H9 (cell line): ENCODE results near the gene PKD2L1. TPM values are rescaled to one million over a fixed set of nuclear protein-coding genes. Genes with fewer than 3 reads are reported as not detected.

Experiments used
- DNase-seq: peaks from one replicate; pipeline ENCODE4 v3.0.0-alpha.2; 2017
- H2AFZ ChIP-seq: one replicate; pipeline ENCODE4 v1.6.1; 2013; ENCODE audit warnings: mild to moderate bottlenecking, low read length, control low read depth, moderate library complexity
- H2AK5ac ChIP-seq: 2 replicates; pipeline ENCODE4 v1.6.1; 2013; ENCODE audit warnings: low read length, control low read depth, mixed read lengths; ENCODE audit not compliant: insufficient read length
- H2BK120ac ChIP-seq: one replicate; pipeline ENCODE4 v1.6.1; 2013; ENCODE audit warnings: low read depth, mild to moderate bottlenecking, low read length, control low read depth, inconsistent platforms; ENCODE audit not compliant: poor library complexity, severe bottlenecking
- H2BK12ac ChIP-seq: 2 replicates; pipeline ENCODE4 v1.6.1; 2013; ENCODE audit warnings: low read length, control low read depth, mixed read lengths, low read depth; ENCODE audit not compliant: insufficient read length
- H2BK15ac ChIP-seq: 2 replicates; pipeline ENCODE4 v1.6.1; 2013; ENCODE audit warnings: low read depth, low read length, control low read depth
- H2BK20ac ChIP-seq: one replicate; pipeline ENCODE4 v1.6.1; 2013; ENCODE audit warnings: low read depth, mild to moderate bottlenecking, low read length, control low read depth, inconsistent platforms; ENCODE audit not compliant: poor library complexity, severe bottlenecking
- H2BK5ac ChIP-seq: 2 replicates; pipeline ENCODE4 v1.6.1; 2013; ENCODE audit warnings: low read length, control low read depth, mixed read lengths; ENCODE audit not compliant: insufficient read length
- H3K14ac ChIP-seq: 2 replicates; pipeline ENCODE4 v1.6.1; 2013; ENCODE audit warnings: low read length, control low read depth; ENCODE audit not compliant: insufficient read depth
- H3K18ac ChIP-seq: 2 replicates; pipeline ENCODE4 v1.6.1; 2013; ENCODE audit warnings: low read depth, mild to moderate bottlenecking, mixed read lengths, low read length, control low read depth; ENCODE audit not compliant: insufficient read length
- H3K23ac ChIP-seq: 2 replicates; pipeline ENCODE4 v1.6.1; 2013; ENCODE audit warnings: low read length, control low read depth, mixed read lengths, low read depth; ENCODE audit not compliant: insufficient read length
- H3K23me2 ChIP-seq: 2 replicates; pipeline ENCODE4 v1.6.1; 2013; ENCODE audit warnings: low read depth, mild to moderate bottlenecking, mixed read lengths, low read length, control low read depth; ENCODE audit not compliant: insufficient read length, poor library complexity, severe bottlenecking
- H3K27ac ChIP-seq: 2 replicates; pipeline ENCODE4 v1.5.1; 2013; ENCODE audit warnings: low read length, control low read depth, mixed read lengths, low read depth; ENCODE audit not compliant: insufficient read length
- H3K27me3 ChIP-seq: 2 replicates; pipeline ENCODE4 v1.6.1; 2013; ENCODE audit warnings: low read length, control low read depth, inconsistent platforms; ENCODE audit not compliant: insufficient read depth
- H3K4ac ChIP-seq: 2 replicates; pipeline ENCODE4 v1.6.1; 2013; ENCODE audit warnings: low read depth, mild to moderate bottlenecking, control low read depth, inconsistent platforms, low read length, moderate library complexity
- H3K4me1 ChIP-seq: 2 replicates; pipeline ENCODE4 v1.6.1; 2013; ENCODE audit warnings: low read length, control low read depth, inconsistent platforms; ENCODE audit not compliant: insufficient read depth
- H3K4me2 ChIP-seq: 2 replicates; pipeline ENCODE4 v1.6.1; 2013; ENCODE audit warnings: low read length, control low read depth, mixed read lengths; ENCODE audit not compliant: insufficient read length, insufficient read depth
- H3K56ac ChIP-seq: 2 replicates; pipeline ENCODE4 v1.6.1; 2013; ENCODE audit warnings: low read depth, mild to moderate bottlenecking, mixed read lengths, low read length, control low read depth; ENCODE audit not compliant: insufficient read length
- H3K79me1 ChIP-seq: 2 replicates; pipeline ENCODE4 v1.6.1; 2013; ENCODE audit warnings: low read depth, mild to moderate bottlenecking, moderate library complexity, low read length, control low read depth, inconsistent platforms; ENCODE audit not compliant: insufficient read depth, poor library complexity, severe bottlenecking
- H3K79me2 ChIP-seq: 2 replicates; pipeline ENCODE4 v1.6.1; 2013; ENCODE audit warnings: low read length, control low read depth, inconsistent platforms; ENCODE audit not compliant: insufficient read depth
- H3K9ac ChIP-seq: 2 replicates; pipeline ENCODE4 v1.6.1; 2013; ENCODE audit warnings: low read length, control low read depth, mixed read lengths; ENCODE audit not compliant: insufficient read length; ENCODE audit errors: extremely low read depth
- H3K9me3 ChIP-seq: one replicate; pipeline ENCODE4 v1.6.1; 2013; ENCODE audit warnings: low read depth, low read length, inconsistent platforms; ENCODE audit not compliant: control insufficient read depth
- H3T11ph ChIP-seq: one replicate; pipeline ENCODE4 v1.6.1; 2013; ENCODE audit warnings: mild to moderate bottlenecking, low read length, control low read depth, inconsistent platforms
- H4K20me1 ChIP-seq: one replicate; pipeline ENCODE4 v1.6.1; 2013; ENCODE audit not compliant: control insufficient read depth, insufficient read length, insufficient read depth
- H4K5ac ChIP-seq: 2 replicates; pipeline ENCODE4 v1.6.1; 2013; ENCODE audit warnings: low read depth, mild to moderate bottlenecking, mixed read lengths, low read length, control low read depth; ENCODE audit not compliant: insufficient read length
- H4K8ac ChIP-seq: replicated peaks from 2 replicates; pipeline ENCODE4 v1.6.1; 2013; ENCODE audit warnings: low read length, control low read depth, mixed read lengths, low read depth; ENCODE audit not compliant: insufficient read length
- H4K91ac ChIP-seq: 2 replicates; pipeline ENCODE4 v1.6.1; 2013; ENCODE audit warnings: low read depth, mild to moderate bottlenecking, moderate library complexity, mixed read lengths, low read length, control low read depth; ENCODE audit not compliant: insufficient read length
- H3K27ac Mint-ChIP-seq, 3 experiments: 2 replicates in 2 of 3; 3 replicates in 1 of 3; pipeline ENCODE4 v1.8.0; 2020 to 2021; ENCODE audit warnings: mixed read lengths in 3 of 3, mild to moderate bottlenecking in 1 of 3, moderate library complexity in 1 of 3
- H3K27me3 Mint-ChIP-seq: 2 replicates; pipeline ENCODE4 v1.8.0; 2021; ENCODE audit warnings: low read depth, mild to moderate bottlenecking, moderate library complexity, mixed read lengths
- H3K36me3 Mint-ChIP-seq, 3 experiments: 2 replicates in 2 of 3; 3 replicates in 1 of 3; pipeline ENCODE4 v1.8.0; 2020 to 2021; ENCODE audit warnings: low read depth in 3 of 3, mixed read lengths in 3 of 3; ENCODE audit not compliant: insufficient read depth in 1 of 3
- H3K4me1 Mint-ChIP-seq, 2 experiments: 2 replicates each; pipeline ENCODE4 v1.8.0; 2020; ENCODE audit warnings: mixed read lengths in 2 of 2
- H3K4me3 Mint-ChIP-seq, 2 experiments: 2 replicates in 1 of 2; 3 replicates in 1 of 2; pipeline ENCODE4 v1.8.0; 2020 to 2021; ENCODE audit warnings: mild to moderate bottlenecking in 2 of 2, mixed read lengths in 2 of 2, moderate library complexity in 1 of 2
- H3K9me3 Mint-ChIP-seq, 2 experiments: 2 replicates in 1 of 2; 3 replicates in 1 of 2; pipeline ENCODE4 v1.8.0; 2020; ENCODE audit warnings: mild to moderate bottlenecking in 2 of 2, mixed read lengths in 2 of 2, moderate library complexity in 1 of 2
- WGBS: extraction: QIAGEN DNeasy Blood & Tissue Kit; methylation state at CpG from one replicate; pipeline ENCODE4 v1.1.7; 2013; ENCODE audit warnings: missing lambda C conversion rate, low lambda C conversion rate, mixed read lengths; ENCODE audit not compliant: insufficient read length; ENCODE audit errors: extremely low coverage; 5-methylcytosine and 5-hydroxymethylcytosine counted together
- total RNA-seq: library from RNA; stranded (reverse); gene quantifications from 2 replicates; pipeline ENCODE4 v1.2.1, GENCODE V29; 2021
- TF ChIP-seq, protein P1 (sequence below): fragments of 200-600 bp; sonication (generic); conservative IDR thresholded peaks from 3 replicates; pipeline ENCODE4 v1.8.0; 2021; ENCODE audit warnings: antibody characterized with exemption, mild to moderate bottlenecking

The PKD2L1 gene
- total RNA-seq, 1 experiment from 2014 or later = 0.20 TPM

DNA sequence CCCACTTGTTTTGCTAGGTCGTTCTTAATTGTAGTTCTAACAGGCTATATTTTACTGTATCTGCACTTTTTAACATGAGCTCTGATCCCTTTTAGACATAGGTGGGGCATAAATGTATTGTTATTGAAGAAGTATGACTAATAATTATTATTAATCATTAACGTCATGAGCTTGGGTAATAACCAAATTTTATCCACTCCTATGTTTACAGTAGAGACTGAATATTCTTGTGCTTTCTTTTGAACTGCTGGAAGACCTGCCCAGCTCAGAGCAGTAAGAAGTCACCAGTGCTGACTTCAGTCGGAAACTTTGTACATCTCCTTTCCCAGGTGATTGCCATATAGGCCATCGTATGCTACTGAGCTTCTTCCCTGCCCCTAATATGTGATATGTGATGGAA, 18.7 kb downstream of the PKD2L1 start:
- no peaks in the 10 kb centered on the region for H4K20me1 ChIP-seq
- H2BK12ac ChIP-seq = no peak overlapping the region
- H3K27me3 ChIP-seq = no peaks in the 10 kb centered on the region
- no peak overlapping the region for H3K4me2 ChIP-seq
- H3K9ac ChIP-seq = no peak overlapping the region
- no peaks in the 10 kb centered on the region for H3K79me1 ChIP-seq
- no peak overlapping the region for H3T11ph ChIP-seq
- no peak overlapping the region for H3K14ac ChIP-seq
- H3K23ac ChIP-seq = no peak overlapping the region
- no peak overlapping the region for H2BK20ac ChIP-seq
- Mint-ChIP-seq H3K27ac (no peak overlapping the region), H3K4me3 (no peak overlapping the region), H3K27me3 (peaks cover 42% of the 10 kb centered on the region), H3K9me3 (no peaks in the 10 kb centered on the region), H3K36me3 (no peaks in the 10 kb centered on the region), H3K4me1 (peaks cover 2 to 4% of the 10 kb centered on the region in 2 experiments; a peak in 1 of 4 replicates)
- H3K56ac ChIP-seq = no peak overlapping the region
- H4K8ac ChIP-seq = no peak overlapping the region
- H3K79me2 ChIP-seq = no peaks in the 10 kb centered on the region
- no peak overlapping the region for H4K5ac ChIP-seq
- no peaks in the 10 kb centered on the region for H3K4me1 ChIP-seq
- H3K4ac ChIP-seq = no peak overlapping the region
- WGBS = no CpG with 5 or more reads among the region's 4 CpGs
- DNase-seq = no peak
- no peak overlapping the region for H2BK5ac ChIP-seq
- no peak overlapping the region for H2BK120ac ChIP-seq
- no peak overlapping the region for H2AK5ac ChIP-seq
- no peak overlapping the region for H3K18ac ChIP-seq
- TF ChIP-seq, protein P1, sequence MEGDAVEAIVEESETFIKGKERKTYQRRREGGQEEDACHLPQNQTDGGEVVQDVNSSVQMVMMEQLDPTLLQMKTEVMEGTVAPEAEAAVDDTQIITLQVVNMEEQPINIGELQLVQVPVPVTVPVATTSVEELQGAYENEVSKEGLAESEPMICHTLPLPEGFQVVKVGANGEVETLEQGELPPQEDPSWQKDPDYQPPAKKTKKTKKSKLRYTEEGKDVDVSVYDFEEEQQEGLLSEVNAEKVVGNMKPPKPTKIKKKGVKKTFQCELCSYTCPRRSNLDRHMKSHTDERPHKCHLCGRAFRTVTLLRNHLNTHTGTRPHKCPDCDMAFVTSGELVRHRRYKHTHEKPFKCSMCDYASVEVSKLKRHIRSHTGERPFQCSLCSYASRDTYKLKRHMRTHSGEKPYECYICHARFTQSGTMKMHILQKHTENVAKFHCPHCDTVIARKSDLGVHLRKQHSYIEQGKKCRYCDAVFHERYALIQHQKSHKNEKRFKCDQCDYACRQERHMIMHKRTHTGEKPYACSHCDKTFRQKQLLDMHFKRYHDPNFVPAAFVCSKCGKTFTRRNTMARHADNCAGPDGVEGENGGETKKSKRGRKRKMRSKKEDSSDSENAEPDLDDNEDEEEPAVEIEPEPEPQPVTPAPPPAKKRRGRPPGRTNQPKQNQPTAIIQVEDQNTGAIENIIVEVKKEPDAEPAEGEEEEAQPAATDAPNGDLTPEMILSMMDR = no peak
- H3K27ac ChIP-seq = no peak overlapping the region
- H2AFZ ChIP-seq = no peak overlapping the region
- H3K23me2 ChIP-seq = no peaks in the 10 kb centered on the region
- H2BK15ac ChIP-seq = no peak overlapping the region
- no peak overlapping the region for H4K91ac ChIP-seq
- no peaks in the 10 kb centered on the region for H3K9me3 ChIP-seq
